Right lobe of liver (tissue), 4 donors: ENCODE data around the gene FHDC1.

Source experiments
- POLR2A ChIP-seq: fragments of 450-650 bp; IDR thresholded peaks from one replicate; pipeline ENCODE4 v1.6.1; 2017; ENCODE audit warnings: antibody characterized with exemption, mild to moderate bottlenecking
- TF ChIP-seq, protein P1 (sequence below), 4 donors: fragments of 200-600 bp in 3 of 4; fragments of 450-650 bp in 1 of 4; IDR thresholded peaks; one replicate each; pipeline versions ENCODE4 v1.5.1 to v1.8.0; 2016 to 2022; ENCODE audit warnings: antibody characterized with exemption in 4 of 4, mild to moderate bottlenecking in 2 of 4
- donor health status: DM: no; HTN: no; CAD: no.
- donor health status: DM: no; HTN: no; CAD: no.
- donor health status: DM: no; HTN: yes; CAD: no.

DNA sequence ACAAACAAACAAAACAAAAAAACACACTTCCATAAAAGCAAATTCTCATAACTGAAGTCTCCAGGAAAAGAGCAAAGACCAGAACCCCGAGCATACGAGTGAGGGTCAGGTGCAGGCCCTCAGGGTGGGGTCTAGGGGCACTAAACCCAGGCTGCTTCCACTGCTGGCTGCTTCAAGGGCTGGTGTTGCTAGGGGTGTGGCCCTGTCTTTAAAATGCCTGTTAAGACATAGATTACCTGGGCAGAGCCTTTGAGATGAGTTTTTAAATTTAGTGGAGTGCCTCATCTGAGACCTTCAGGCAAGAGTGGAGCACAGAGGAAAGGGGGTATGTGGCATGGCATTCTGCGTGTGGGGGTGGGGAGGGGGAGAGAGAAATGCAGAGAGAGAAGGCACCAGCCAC lies 87.0 kb downstream of the FHDC1 start:
- TF ChIP-seq, protein P1, sequence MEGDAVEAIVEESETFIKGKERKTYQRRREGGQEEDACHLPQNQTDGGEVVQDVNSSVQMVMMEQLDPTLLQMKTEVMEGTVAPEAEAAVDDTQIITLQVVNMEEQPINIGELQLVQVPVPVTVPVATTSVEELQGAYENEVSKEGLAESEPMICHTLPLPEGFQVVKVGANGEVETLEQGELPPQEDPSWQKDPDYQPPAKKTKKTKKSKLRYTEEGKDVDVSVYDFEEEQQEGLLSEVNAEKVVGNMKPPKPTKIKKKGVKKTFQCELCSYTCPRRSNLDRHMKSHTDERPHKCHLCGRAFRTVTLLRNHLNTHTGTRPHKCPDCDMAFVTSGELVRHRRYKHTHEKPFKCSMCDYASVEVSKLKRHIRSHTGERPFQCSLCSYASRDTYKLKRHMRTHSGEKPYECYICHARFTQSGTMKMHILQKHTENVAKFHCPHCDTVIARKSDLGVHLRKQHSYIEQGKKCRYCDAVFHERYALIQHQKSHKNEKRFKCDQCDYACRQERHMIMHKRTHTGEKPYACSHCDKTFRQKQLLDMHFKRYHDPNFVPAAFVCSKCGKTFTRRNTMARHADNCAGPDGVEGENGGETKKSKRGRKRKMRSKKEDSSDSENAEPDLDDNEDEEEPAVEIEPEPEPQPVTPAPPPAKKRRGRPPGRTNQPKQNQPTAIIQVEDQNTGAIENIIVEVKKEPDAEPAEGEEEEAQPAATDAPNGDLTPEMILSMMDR (IDR thresholded peaks at IDR 0.05) = no peak
- no peak for TF ChIP-seq POLR2A
